SK-N-SH treated with all-trans-retinoic acid at 6 μM for 48 hours (cell line): ENCODE measurements around the gene PTPRD.

Experiments used
- ATAC-seq: fragments of 200-7000 bp; cut with Tn5 transposase; 3 replicates; pipeline ENCODE4 v1.9.1; 2020; ENCODE audit warnings: mild to moderate bottlenecking, moderate library complexity
- ARNTL ChIP-seq: fragments of 450-650 bp; formaldehyde crosslinking; IDR thresholded peaks from 2 replicates; pipeline ENCODE4 v1.5.0; 2020; ENCODE audit warnings: low read depth, mild to moderate bottlenecking, moderate library complexity, borderline replicate concordance
- BACH2 ChIP-seq: fragments of 250-450 bp; sonication (Bioruptor Pico); IDR thresholded peaks from 2 replicates; pipeline ENCODE4 v1.9.0; 2021; ENCODE audit warnings: mild to moderate bottlenecking, borderline replicate concordance
- CREB5 ChIP-seq: fragments of 250-450 bp; sonication (Bioruptor Pico); IDR thresholded peaks from 2 replicates; pipeline ENCODE4 v1.5.1; 2020; ENCODE audit warnings: low read depth, mild to moderate bottlenecking, moderate library complexity
- ESRRG ChIP-seq: fragments of 250-450 bp; sonication (Bioruptor Pico); IDR thresholded peaks from 2 replicates; pipeline ENCODE4 v1.6.1; 2021; ENCODE audit warnings: mild to moderate bottlenecking
- GLIS3 ChIP-seq: fragments of 250-450 bp; sonication (Bioruptor Pico); IDR thresholded peaks from 2 replicates; pipeline ENCODE4 v1.5.0; 2020; ENCODE audit warnings: mild to moderate bottlenecking, moderate library complexity
- ISL1 ChIP-seq: fragments of 250-450 bp; sonication (Bioruptor Pico); IDR thresholded peaks from 2 replicates; pipeline ENCODE4 v2.1.2; 2022; ENCODE audit warnings: mild to moderate bottlenecking, moderate library complexity
- OSR1 ChIP-seq: fragments of 250-450 bp; sonication (Bioruptor Pico); IDR thresholded peaks from 2 replicates; pipeline ENCODE4 v1.8.0; 2022; ENCODE audit warnings: moderate library complexity, mild to moderate bottlenecking, inconsistent platforms
- PPARA ChIP-seq: fragments of 250-450 bp; sonication (Bioruptor Pico); IDR thresholded peaks from 2 replicates; pipeline ENCODE4 v1.5.0; 2020; ENCODE audit warnings: mild to moderate bottlenecking, borderline replicate concordance
- RARB ChIP-seq: fragments of 250-450 bp; sonication (Bioruptor Pico); IDR thresholded peaks from 2 replicates; pipeline ENCODE4 v1.8.0; 2021; ENCODE audit warnings: mild to moderate bottlenecking, moderate library complexity
- SNAI2 ChIP-seq: fragments of 250-450 bp; sonication (Bioruptor Pico); IDR thresholded peaks from 2 replicates; pipeline ENCODE4 v1.5.0; 2020; ENCODE audit warnings: mild to moderate bottlenecking, moderate library complexity
- TCF4 ChIP-seq: fragments of 250-450 bp; sonication (Bioruptor Pico); IDR thresholded peaks from 2 replicates; pipeline ENCODE4 v1.8.0; 2021; ENCODE audit warnings: mild to moderate bottlenecking, moderate library complexity, borderline replicate concordance
- TOX ChIP-seq: fragments of 250-450 bp; sonication (Bioruptor Pico); IDR thresholded peaks from 2 replicates; pipeline ENCODE4 v1.8.0; 2021; ENCODE audit warnings: mild to moderate bottlenecking, moderate library complexity, borderline replicate concordance
- TSHZ2 ChIP-seq: fragments of 250-450 bp; sonication (Bioruptor Pico); IDR thresholded peaks from 2 replicates; pipeline ENCODE4 v1.5.0; 2020; ENCODE audit warnings: mild to moderate bottlenecking, moderate library complexity
- ZC3H10 ChIP-seq: fragments of 250-450 bp; sonication (Bioruptor Pico); IDR thresholded peaks from 2 replicates; pipeline ENCODE4 v1.5.1; 2021; ENCODE audit warnings: mild to moderate bottlenecking, moderate library complexity
- ZFP3 ChIP-seq: fragments of 250-450 bp; sonication (Bioruptor Pico); IDR thresholded peaks from 2 replicates; pipeline ENCODE4 v1.5.0; 2020; ENCODE audit warnings: mild to moderate bottlenecking, moderate library complexity
- ZNF565 ChIP-seq: fragments of 450-650 bp; formaldehyde crosslinking; conservative IDR thresholded peaks from 2 replicates; pipeline ENCODE4 v1.5.0; 2020; ENCODE audit warnings: low read depth, mild to moderate bottlenecking, moderate library complexity
- ZNF70 ChIP-seq: fragments of 450-650 bp; formaldehyde crosslinking; IDR thresholded peaks from 2 replicates; pipeline ENCODE4 v1.5.0; 2020; ENCODE audit warnings: mild to moderate bottlenecking, moderate library complexity
- TF ChIP-seq, protein P1 (sequence below): fragments of 250-450 bp; sonication (Bioruptor Pico); IDR thresholded peaks from 2 replicates; pipeline ENCODE4 v1.8.0; 2020; ENCODE audit warnings: mild to moderate bottlenecking, moderate library complexity, borderline replicate concordance
- TF ChIP-seq, protein P2 (sequence below): fragments of 250-450 bp; sonication (Bioruptor Pico); IDR thresholded peaks from 2 replicates; pipeline ENCODE4 v1.8.0; 2021; ENCODE audit warnings: low read depth, mild to moderate bottlenecking, moderate library complexity, borderline replicate concordance

Gene PTPRD

GRCh38 chr9:9997585-9997984 is 615.2 kb downstream of the PTPRD start:
- ATAC-seq: no peak

DNA sequence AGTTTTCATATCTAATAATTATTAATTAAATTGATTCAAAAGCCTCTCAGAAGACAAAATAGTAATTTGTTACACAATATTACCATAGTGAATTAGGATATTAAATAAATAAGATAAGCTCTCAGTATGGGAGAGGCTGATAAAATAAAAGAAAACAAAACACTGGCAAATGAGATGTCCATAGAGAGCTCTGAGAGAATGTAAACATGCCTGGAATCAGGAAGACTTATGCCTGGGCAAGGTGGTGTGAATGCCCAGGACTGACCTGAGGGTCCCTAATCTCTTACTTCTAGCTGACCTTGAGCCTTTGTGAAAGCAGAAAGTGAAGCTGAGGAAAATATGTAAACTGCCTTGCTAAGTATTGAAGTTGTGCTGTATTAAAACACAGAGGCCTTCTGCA is 616.5 kb downstream of the PTPRD start:
- TF ChIP-seq OSR1 (CRISPR knock-in tag) (no peak), ZFP3 (CRISPR knock-in tag) (no peak), ZNF70 (CRISPR knock-in tag) (no peak), TOX (CRISPR knock-in tag) (no peak), PPARA (CRISPR knock-in tag) (no peak), TSHZ2 (no peak), ZNF565 (no peak), GLIS3 (CRISPR knock-in tag) (no peak), ZC3H10 (CRISPR knock-in tag) (no peak), RARB (CRISPR knock-in tag) (no peak)
- TF ChIP-seq, protein P1, sequence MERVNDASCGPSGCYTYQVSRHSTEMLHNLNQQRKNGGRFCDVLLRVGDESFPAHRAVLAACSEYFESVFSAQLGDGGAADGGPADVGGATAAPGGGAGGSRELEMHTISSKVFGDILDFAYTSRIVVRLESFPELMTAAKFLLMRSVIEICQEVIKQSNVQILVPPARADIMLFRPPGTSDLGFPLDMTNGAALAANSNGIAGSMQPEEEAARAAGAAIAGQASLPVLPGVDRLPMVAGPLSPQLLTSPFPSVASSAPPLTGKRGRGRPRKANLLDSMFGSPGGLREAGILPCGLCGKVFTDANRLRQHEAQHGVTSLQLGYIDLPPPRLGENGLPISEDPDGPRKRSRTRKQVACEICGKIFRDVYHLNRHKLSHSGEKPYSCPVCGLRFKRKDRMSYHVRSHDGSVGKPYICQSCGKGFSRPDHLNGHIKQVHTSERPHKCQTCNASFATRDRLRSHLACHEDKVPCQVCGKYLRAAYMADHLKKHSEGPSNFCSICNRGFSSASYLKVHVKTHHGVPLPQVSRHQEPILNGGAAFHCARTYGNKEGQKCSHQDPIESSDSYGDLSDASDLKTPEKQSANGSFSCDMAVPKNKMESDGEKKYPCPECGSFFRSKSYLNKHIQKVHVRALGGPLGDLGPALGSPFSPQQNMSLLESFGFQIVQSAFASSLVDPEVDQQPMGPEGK (CRISPR knock-in tag): no peak
- ATAC-seq: no peak

More at GRCh38 chr9:9997585-9997984, 615.2 kb downstream of the PTPRD start:
- TF ChIP-seq ZFP3 (CRISPR knock-in tag) (no peak), ISL1 (CRISPR knock-in tag) (no peak), ZC3H10 (CRISPR knock-in tag) (no peak), TOX (CRISPR knock-in tag) (no peak), CREB5 (CRISPR knock-in tag) (no peak), ARNTL (CRISPR knock-in tag) (no peak), PPARA (CRISPR knock-in tag) (no peak), ESRRG (CRISPR knock-in tag) (no peak), ZNF565 (no peak), GLIS3 (CRISPR knock-in tag) (no peak), TCF4 (no peak), OSR1 (CRISPR knock-in tag) (no peak), BACH2 (CRISPR knock-in tag) (no peak), SNAI2 (no peak), ZNF70 (CRISPR knock-in tag) (no peak), TSHZ2 (no peak)
- TF ChIP-seq, protein P2, sequence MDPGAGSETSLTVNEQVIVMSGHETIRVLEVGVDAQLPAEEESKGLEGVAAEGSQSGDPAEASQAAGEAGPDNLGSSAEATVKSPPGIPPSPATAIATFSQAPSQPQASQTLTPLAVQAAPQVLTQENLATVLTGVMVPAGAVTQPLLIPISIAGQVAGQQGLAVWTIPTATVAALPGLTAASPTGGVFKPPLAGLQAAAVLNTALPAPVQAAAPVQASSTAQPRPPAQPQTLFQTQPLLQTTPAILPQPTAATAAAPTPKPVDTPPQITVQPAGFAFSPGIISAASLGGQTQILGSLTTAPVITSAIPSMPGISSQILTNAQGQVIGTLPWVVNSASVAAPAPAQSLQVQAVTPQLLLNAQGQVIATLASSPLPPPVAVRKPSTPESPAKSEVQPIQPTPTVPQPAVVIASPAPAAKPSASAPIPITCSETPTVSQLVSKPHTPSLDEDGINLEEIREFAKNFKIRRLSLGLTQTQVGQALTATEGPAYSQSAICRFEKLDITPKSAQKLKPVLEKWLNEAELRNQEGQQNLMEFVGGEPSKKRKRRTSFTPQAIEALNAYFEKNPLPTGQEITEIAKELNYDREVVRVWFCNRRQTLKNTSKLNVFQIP: no peak
- TF ChIP-seq, protein P1 (CRISPR knock-in tag): no peak
